ENCODE measurements around the gene RPN2.

RPN2 gene

GRCh38 chr20:37188787-37189186 is 9.7 kb downstream of the RPN2 start:
- DNase-seq, result no peak

- DNase-seq, result no peak
Measured at GRCh38 chr20:37189416-37190016, 10.4 kb downstream of the RPN2 start.

GRCh38 chr20:37190354-37191112 is 11.4 kb downstream of the RPN2 start:
- DNase-seq, result no peak

DNA sequence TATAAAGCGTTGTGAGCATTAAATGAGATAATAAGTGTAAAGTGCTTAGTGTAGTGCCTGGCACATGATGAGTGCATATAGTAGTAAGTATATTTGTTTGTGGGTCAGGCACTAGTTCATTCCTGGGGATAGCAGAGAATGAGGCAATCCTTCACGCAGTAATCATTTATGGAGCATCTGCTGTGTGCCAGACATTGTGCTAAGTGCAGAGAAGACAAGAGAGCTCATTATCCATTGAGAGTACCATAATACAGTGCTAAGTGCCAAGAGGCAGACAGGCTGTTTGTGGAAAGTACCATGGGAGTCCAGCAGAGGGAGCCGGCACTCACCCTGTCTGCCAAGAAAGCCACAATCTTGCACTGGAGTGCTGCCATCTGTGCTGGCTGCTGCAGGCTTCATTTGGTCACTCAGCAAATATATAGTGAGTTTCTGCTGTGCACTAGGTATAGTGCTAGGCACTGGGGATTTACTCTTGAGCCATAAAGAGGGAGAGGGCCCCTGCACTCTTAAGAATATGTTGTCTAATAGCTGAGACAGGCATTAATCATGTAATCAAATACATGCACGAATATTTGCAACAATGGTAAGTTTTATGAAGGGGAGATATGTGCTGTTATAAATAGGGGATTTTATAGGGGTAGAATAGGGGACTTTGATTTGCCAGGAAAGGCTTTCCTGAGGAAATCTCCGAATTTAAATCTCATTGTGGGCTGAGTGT is 13.2 kb downstream of the RPN2 start:
- DNase-seq, result peak; percentile 65

GRCh38 chr20:37193226-37193625 is 14.1 kb downstream of the RPN2 start:
- DNase-seq, result no peak

DNA sequence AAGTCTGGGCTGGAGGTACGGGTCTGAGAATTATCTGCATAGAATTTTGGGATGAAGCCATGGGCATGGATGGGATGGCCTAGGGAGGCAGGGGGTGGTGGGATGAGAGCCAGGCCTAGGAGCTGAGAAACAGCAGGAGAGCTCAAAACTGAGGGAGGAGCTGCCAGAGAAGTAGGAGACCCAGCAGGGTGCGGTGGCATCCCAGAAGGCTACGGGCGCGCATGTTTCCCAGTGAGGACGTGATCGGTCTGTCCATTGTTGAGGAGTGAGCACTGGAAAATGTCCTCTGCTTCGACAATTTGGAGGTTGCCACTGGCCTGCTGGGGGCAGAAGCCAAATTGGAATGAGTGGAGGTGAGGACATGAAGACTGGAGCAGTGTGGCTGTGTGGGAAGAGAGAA is 14.7 kb downstream of the RPN2 start:
- no peak for DNase-seq

DNA sequence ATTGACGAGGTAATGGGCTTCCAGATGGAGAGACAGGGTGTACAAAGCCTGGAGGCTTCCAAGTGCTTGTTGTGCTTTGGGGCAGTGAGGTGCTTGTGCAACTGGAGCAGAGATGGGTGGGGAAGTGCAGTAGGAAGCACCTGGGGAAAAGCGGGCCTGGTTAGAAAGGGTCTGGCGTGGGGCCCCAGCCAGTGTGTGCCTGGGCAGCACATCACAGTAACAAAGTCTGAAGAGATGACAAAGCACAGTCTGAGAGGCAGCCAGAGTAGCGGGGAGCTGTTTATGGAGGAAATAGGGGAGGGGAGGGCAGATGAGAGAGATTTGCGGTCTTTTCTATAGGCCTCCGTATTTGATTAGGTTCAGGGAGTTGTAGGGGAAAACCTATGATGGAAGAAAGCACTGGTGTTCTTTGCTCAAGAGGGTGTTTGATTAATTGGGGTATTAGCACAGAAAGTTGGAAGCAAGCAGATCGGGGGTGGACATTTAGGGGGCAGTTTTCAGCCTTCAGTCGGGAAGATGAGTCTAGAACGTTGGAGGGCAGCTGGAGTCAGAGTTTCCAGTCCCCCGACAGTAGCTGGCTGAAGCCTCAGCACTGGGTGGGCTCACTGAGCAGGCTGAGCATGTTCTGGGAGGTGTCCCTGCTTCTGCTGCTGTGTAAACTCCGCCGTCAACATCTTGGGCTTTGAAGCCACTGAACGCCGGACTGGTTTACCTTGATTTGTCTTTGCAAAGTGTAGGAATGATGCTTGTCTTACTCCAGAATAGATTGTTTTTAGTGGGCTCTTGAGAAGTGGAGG is 15.7 kb downstream of the RPN2 start:
- DNase-seq, result no peak

GRCh38 chr20:37198932-37199660 is 20.0 kb downstream of the RPN2 start:
- no peak for DNase-seq

- no peak for DNase-seq
Measured at GRCh38 chr20:37200376-37200775, 21.2 kb downstream of the RPN2 start.

GRCh38 chr20:37200926-37201826 is 22.0 kb downstream of the RPN2 start:
- DNase-seq, result no peak

DNA sequence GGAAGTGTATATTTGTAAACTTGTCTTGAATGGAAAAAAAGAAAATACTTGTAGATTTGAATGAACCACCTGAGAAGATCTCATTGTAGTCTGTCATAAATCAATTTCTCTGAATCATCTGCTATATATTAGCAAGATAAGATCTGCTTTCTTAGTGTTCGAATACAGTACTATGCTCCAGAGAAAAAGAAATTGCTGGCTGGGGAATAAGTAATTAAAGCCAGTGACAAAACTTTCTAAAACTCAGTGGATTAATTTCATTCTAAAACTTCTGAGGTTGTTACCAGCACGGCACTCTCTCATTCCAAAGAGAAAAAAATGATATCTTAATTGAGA is 22.7 kb downstream of the RPN2 start:
- DNase-seq, result no peak

GRCh38 chr20:37202267-37202943 is 23.3 kb downstream of the RPN2 start:
- DNase-seq, result peak; percentile 29

DNA sequence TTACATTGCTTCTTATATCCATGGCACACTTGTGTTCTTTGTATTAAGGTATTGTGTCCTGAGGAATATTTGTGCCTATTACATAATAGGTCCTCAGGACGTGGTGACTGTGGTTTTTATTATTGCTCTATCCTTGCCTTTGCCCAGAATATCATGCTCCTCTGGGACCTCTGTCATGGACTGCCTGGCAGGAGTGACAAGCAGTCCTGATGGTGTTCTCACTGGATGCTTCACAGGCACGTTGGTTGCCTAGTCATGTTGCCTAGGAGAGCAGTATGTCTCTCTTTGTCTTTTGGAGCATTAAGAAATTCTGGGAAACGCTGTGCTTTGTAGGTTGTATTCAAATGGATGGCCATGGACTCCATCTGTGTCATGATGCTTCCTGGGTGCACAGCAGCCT is 24.9 kb downstream of the RPN2 start:
- DNase-seq, result no peak

DNA sequence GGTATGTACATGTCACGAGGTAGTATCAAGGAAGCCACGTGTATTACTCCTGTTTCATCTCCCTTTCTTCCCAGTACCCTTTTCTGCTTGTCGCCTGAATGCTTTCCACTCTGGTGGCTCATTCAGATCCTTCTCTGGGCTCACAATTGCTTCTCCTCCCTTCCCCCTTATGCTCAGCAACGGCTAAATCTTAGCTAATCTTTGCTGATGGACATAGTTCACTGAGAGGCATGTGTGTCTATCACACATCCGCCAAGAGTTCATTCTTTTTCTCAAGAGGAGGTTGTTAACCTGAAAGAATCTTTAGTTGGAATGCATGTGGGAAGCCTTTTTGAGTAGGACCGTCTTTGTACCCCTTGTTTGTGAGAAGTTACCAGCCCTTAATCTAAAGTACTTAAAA is 26.0 kb downstream of the RPN2 start:
- no peak for DNase-seq

- no peak for DNase-seq
Measured at GRCh38 chr20:37205794-37206193, 26.7 kb downstream of the RPN2 start.

DNA sequence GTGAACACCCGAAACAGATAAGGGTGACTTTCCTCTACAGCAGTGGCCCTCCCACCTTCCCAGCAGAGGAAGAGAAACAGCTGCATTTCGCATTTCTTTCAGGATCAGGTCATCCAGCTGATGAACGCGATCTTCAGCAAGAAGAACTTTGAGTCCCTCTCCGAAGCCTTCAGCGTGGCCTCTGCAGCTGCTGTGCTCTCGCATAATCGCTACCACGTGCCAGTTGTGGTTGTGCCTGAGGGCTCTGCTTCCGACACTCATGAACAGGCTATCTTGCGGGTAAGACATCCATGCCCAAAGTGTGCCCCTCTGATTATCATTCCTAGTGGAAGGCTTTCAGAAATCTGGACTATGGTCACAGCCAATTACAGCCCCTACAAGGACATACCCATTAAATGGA is 28.0 kb downstream of the RPN2 start:
- DNase-seq, result no peak

DNA sequence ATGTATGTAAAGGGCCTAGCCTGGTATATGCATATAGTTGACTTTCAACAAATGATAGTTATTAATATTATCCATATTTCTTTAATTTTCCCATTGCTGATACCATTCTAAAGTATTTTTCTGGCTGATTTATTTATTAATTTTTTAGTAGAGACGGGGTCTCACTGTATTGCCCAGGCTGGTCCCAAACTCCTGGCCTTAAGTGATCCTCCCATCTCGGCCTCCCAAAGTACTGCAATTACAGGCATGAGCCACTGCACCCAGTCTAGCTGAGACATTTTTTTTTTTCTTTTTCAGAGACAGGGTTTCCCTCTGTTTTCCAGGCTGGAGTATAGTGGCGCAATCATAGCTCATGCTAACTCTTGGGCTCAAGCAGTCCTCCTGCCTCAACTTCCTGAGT is 30.1 kb downstream of the RPN2 start:
- DNase-seq, result no peak

GRCh38 chr20:37209661-37210314 is 30.7 kb downstream of the RPN2 start:
- DNase-seq, result no peak

DNA sequence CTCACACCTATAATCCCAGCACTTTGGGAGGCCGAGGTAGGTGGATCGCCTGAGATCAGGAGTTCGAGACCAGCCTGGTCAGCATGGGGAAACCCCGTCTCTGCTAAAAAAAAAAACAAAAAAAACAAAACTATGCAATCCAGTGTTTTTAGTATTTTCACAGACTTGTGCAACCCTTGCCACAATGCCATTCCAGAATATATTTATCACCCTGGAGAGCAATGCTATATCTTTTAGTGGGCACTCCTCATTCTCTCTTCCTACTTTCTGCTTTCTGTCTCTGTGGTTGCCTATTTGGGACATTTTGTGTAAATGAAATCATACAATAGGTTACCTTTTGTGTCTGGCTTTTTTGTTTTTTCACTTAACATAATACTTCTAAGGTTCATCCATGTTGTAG is 39.3 kb downstream of the RPN2 start:
- no peak for DNase-seq

GRCh38 chr20:37218976-37219375 is 39.8 kb downstream of the RPN2 start:
- no peak for DNase-seq

All from 8988T (cell line).